GM12872 (cell line): ENCODE measurements around the gene CLEC19A.

Experiments
- CTCF ChIP-seq: IDR thresholded peaks from 3 replicates; pipeline ENCODE4 v1.5.1; 2011; ENCODE audit warnings: low read depth, mild to moderate bottlenecking, low read length, moderate library complexity; ENCODE audit not compliant: insufficient read depth

CLEC19A gene

GRCh38 chr16:19344980-19345379 lies 59.4 kb downstream of the CLEC19A start:
- no peak for TF ChIP-seq CTCF

GRCh38 chr16:19346335-19346922 lies 60.9 kb downstream of the CLEC19A start:
- no peak for TF ChIP-seq CTCF

- no peak for TF ChIP-seq CTCF
Observed at GRCh38 chr16:19348125-19348524, 62.6 kb downstream of the CLEC19A start.

- TF ChIP-seq CTCF: no peak
Observed at GRCh38 chr16:19348578-19349315, 63.2 kb downstream of the CLEC19A start.

DNA sequence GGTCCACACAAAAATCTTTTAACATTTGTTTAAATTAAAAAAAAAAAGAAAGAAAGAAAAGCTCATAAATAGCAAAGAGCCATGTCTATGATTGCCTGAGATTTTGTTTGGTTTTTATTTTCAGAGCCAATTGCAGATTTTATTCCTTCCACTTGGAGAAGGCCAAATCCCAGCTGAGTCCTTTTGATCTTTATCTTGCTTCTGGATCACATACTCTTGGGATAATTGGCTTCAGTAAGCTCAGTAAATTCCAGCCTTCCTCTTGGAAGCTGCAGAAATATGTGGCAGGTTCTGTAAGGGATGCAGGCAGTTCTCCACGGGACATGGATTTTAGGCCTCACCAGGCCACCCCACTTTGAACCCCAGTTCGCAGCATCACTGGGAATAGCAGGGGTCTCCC lies 68.8 kb downstream of the CLEC19A start:
- no peak for TF ChIP-seq CTCF

DNA sequence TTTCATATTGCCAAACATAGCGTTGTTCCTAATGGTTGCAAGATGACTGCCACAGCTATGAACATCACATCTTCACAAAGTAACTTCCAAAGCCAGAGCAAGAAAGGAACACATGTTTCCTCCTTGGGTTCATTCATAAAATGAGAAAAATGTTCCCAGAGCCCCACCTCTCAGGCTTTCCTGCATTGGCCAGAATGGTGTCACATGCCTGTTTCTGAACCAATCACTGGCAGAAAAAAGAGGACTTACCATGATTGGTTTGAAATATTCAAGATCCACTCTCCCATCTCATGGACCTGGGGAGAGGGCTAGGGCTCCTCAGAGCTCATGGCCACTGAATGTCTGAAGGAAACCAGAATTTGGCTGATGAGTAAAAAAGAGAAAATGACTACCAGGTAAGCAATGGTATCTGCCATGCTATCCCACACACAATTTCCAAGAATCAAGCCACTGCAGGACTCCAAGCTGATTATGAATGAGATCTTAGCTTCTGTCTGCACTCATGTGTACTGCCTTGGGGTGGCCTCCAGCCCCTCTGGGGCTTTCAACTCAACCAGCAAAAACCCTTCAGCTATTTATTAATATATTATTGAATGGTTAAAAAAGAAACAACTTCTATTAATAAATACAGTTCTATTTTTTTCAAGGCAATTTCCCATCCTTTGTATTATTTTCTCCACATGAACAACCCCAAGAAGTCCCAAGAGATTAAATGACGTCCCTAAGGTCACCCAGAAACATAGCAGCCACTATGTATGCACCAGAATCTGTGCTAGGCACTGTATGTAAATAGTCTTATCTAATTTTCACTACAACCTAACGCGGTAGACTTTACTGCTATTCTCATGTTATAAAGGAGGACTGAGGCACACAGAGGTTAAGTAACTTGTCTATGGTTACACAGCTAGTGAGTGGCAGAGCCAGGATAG lies 70.8 kb downstream of the CLEC19A start:
- no peak for TF ChIP-seq CTCF

GRCh38 chr16:19359556-19359955 lies 74.0 kb downstream of the CLEC19A start:
- no peak for TF ChIP-seq CTCF
